Gastrocnemius medialis (tissue), 4 donors: ENCODE measurements around the gene NBL1. TPM values are rescaled to one million over a fixed set of nuclear protein-coding genes. Genes with fewer than 3 reads are reported as not detected.
A peak's percentile ranks its signal among the peaks of the same experiment; 100 is the strongest.

Experiments used
- ATAC-seq, 2 donors: fragments of 150-250 bp; one replicate each; pipeline ENCODE4 v1.9.1; 2016
- DNase-seq, 2 donors: peaks; one replicate each; pipeline ENCODE4 v3.0.0-alpha.2; 2019
- H3K27ac ChIP-seq, 4 donors: fragments of 200-600 bp; sonication (generic); 1 replicate in 1 of 4; 2 replicates in 3 of 4; pipeline ENCODE4 v1.5.1; 2016 to 2018; ENCODE audit warnings: mild to moderate bottlenecking in 2 of 4, moderate library complexity in 1 of 4
- H3K27me3 ChIP-seq, 3 donors: fragments of 200-600 bp; sonication (generic) in 2 of 3; 1 replicate in 1 of 3; 2 replicates in 2 of 3; pipeline versions ENCODE4 v1.5.1 to v1.6.0; 2016 to 2019; ENCODE audit warnings: mild to moderate bottlenecking in 1 of 3, moderate library complexity in 1 of 3
- H3K36me3 ChIP-seq, 2 donors: fragments of 200-600 bp; sonication (generic) in 1 of 2; one replicate each; pipeline ENCODE4 v1.5.1; 2017 to 2018
- H3K4me1 ChIP-seq, 2 donors: fragments of 200-600 bp; sonication (generic) in 1 of 2; one replicate each; pipeline ENCODE4 v1.5.1; 2016 to 2017; ENCODE audit warnings: mild to moderate bottlenecking in 2 of 2
- H3K4me3 ChIP-seq, 4 donors: fragments of 200-600 bp; sonication (generic) in 3 of 4; 1 replicate in 1 of 4; 2 replicates in 3 of 4; pipeline ENCODE4 v1.5.1; 2016 to 2019; ENCODE audit warnings: mild to moderate bottlenecking in 2 of 4
- H3K9me3 ChIP-seq, 3 donors: fragments of 200-600 bp; sonication (generic) in 2 of 3; 1 replicate in 1 of 3; 2 replicates in 2 of 3; pipeline ENCODE4 v1.5.1; 2016 to 2019
- CTCF ChIP-seq, 5 experiments: fragments of 450-650 bp in 3 of 5; fragments of 200-600 bp in 2 of 5; sonication (generic) in 2 of 5; IDR thresholded peaks in 4 of 5; conservative IDR thresholded peaks in 1 of 5; 1 replicate in 4 of 5; 2 replicates in 1 of 5; pipeline ENCODE4 v1.5.1; 2016 to 2019; ENCODE audit warnings: antibody characterized with exemption in 5 of 5, mild to moderate bottlenecking in 3 of 5, moderate library complexity in 3 of 5
- POLR2A ChIP-seq, 2 donors: fragments of 450-650 bp; IDR thresholded peaks; one replicate each; pipeline ENCODE4 v1.6.1; 2017; ENCODE audit warnings: antibody characterized with exemption in 2 of 2, mild to moderate bottlenecking in 2 of 2, moderate library complexity in 2 of 2
- in situ Hi-C, 4 donors: fragments of 200-750 bp; cut with MboI; loops; one replicate each; pipeline versions ENCODE4 v1.15.0 to v1.8.0; 2017; ENCODE audit warnings: low sequenced_read_pairs in 4 of 4
- intact Hi-C: fragments of 100-400 bp; cut with DNase I; formaldehyde crosslinking; loops from one replicate; pipeline ENCODE4 v1.15.1; 2023; ENCODE audit warnings: low total_unique reads
- total RNA-seq, 4 donors: library from RNA; depleted of rRNA; stranded (reverse); fragments of >200 nt; gene quantifications; one replicate each; pipeline versions ENCODE4 v1.1.0 to v1.2.3, GENCODE V29; 2016

Gene NBL1
- total RNA-seq, 4 donors from 2014 or later: 7.9 to 20.3 (median 16.3) TPM

- intact Hi-C loops: loop anchor here (5.0 kb wide), 1 partner anchor 51 kb away; a partner anchor contains a TSS
- Histone ChIP-seq H3K4me3 (no peak overlapping the region), H3K4me1 (peaks cover 5 to 23% of the 10 kb centered on the region in 2 donors), H3K36me3 (no peaks in the 10 kb centered on the region), H3K27ac (peak overlapping the region; percentile 77 to 85 (median 82)), H3K27me3 (peaks cover 5 to 11% (median 8%) of the 10 kb centered on the region in 3 donors), H3K9me3 (no peaks in the 10 kb centered on the region)
- TF ChIP-seq CTCF (IDR thresholded peaks at IDR 0.05 in 4 of 5, conservative IDR thresholded peaks at IDR 0.05 in 1 of 5) (peak in 2 of 5 experiments; percentile 9 to 29), POLR2A (IDR thresholded peaks at IDR 0.05) (no peak)
- ATAC-seq (no peak), DNase-seq (no peak)
- in situ Hi-C loops: no loop called here
Observed at GRCh38 chr1:19648689-19649088, 4.6 kb downstream of the NBL1 start.

GRCh38 chr1:19650416-19651140 is 6.5 kb downstream of the NBL1 start:
- in situ Hi-C loops (loop anchor here in 3 of 4 donors (5.0 to 10.0 kb wide), 4 partner anchors 166 to 308 kb away; partner anchors contain the start of gene CAPZB (in 1 of the 3)), intact Hi-C loops (loop anchor here (5.0 to 10.0 kb wide), 2 partner anchors 163 to 336 kb away; partner anchors contain the start of genes AKR7A2, CAPZB and SLC66A1)
- DNase-seq (no peak), ATAC-seq (peak in 1 of 2 donors; percentile 2)
- Histone ChIP-seq H3K27ac (peak overlapping the region; percentile 61 to 79 (median 74)), H3K27me3 (no peaks in the 10 kb centered on the region), H3K4me1 (peaks cover 5 to 26% of the 10 kb centered on the region in 2 donors), H3K4me3 (peak overlapping the region in 1 of 4 donors; percentile 2), H3K36me3 (no peaks in the 10 kb centered on the region), H3K9me3 (no peaks in the 10 kb centered on the region)
- TF ChIP-seq POLR2A (IDR thresholded peaks at IDR 0.05): no peak
- no peak for TF ChIP-seq CTCF (IDR thresholded peaks at IDR 0.05 in 4 of 5, conservative IDR thresholded peaks at IDR 0.05 in 1 of 5)

DNA sequence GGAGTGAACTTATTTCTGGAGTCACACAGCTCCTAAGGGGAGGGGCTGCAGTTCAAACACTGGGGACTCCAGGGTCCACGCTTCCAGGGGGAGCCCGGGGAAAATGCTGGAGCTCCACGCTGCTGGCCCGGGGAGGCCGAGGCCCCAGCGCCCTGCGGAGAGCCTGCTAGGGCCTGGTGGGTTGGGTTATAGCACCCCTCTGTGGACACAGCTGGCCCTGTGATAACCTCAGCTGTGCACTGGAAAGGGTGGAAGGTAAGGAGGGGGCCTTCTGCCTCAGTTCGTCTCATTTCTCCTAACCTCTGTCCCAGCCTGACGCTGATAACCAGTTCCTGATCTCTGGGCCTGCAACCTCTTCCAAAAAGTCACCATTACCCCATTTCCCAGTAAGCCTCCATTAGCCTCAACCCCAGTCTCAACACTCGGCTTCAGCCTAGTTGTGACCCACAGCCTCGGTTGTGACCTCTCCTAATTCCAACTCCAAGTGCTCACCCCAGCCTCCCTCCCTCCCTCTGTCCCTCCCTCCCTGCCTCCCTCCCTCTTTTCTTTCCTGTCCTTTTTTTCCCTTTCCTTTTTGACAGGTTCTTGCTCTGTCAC is 7.1 kb downstream of the NBL1 start:
- no peaks in the 10 kb centered on the region for H3K36me3 ChIP-seq
- peaks cover 5 to 26% of the 10 kb centered on the region in 2 donors for H3K4me1 ChIP-seq
- H3K9me3 ChIP-seq: no peaks in the 10 kb centered on the region
- peak; percentile 53 to 67 for ATAC-seq
- H3K27me3 ChIP-seq: no peaks in the 10 kb centered on the region
- TF ChIP-seq POLR2A (IDR thresholded peaks at IDR 0.05) (no peak), CTCF (IDR thresholded peaks at IDR 0.05 in 4 of 5, conservative IDR thresholded peaks at IDR 0.05 in 1 of 5) (peak; percentile 64 to 80 (median 71))
- H3K27ac ChIP-seq: peak overlapping the region; percentile 61 to 79 (median 74)
- H3K4me3 ChIP-seq: peak overlapping the region in 1 of 4 donors; percentile 2
- peak in 1 of 2 donors; percentile 45 for DNase-seq
- intact Hi-C loops: loop anchor here (5.0 to 10.0 kb wide), 2 partner anchors 164 to 336 kb away; partner anchors contain the start of genes AKR7A2, CAPZB and SLC66A1
- in situ Hi-C loops: loop anchor here in 3 of 4 donors (5.0 to 10.0 kb wide), 4 partner anchors 166 to 309 kb away; partner anchors contain the start of gene CAPZB (in 1 of the 3)

GRCh38 chr1:19654386-19654785 is 10.3 kb downstream of the NBL1 start:
- no peaks in the 10 kb centered on the region for H3K36me3 ChIP-seq
- no peaks in the 10 kb centered on the region for H3K27me3 ChIP-seq
- intact Hi-C loops (loop anchor here (5.0 to 10.0 kb wide), 2 partner anchors 167 to 340 kb away; partner anchors contain the start of genes AKR7A2, CAPZB and SLC66A1), in situ Hi-C loops (loop anchor here in 3 of 4 donors (5.0 to 10.0 kb wide), 4 partner anchors 170 to 312 kb away; partner anchors contain the start of gene CAPZB (in 1 of the 3))
- H3K4me3 ChIP-seq: no peak overlapping the region
- no peak for TF ChIP-seq CTCF (IDR thresholded peaks at IDR 0.05 in 4 of 5, conservative IDR thresholded peaks at IDR 0.05 in 1 of 5)
- no peak for TF ChIP-seq POLR2A (IDR thresholded peaks at IDR 0.05)
- H3K4me1 ChIP-seq: peaks cover 5 to 22% of the 10 kb centered on the region in 2 donors
- DNase-seq (no peak), ATAC-seq (no peak)
- no peaks in the 10 kb centered on the region for H3K9me3 ChIP-seq
- no peak overlapping the region for H3K27ac ChIP-seq
